Osteoblast (primary cell): ENCODE data around the gene AOPEP. TPM values are rescaled to one million over a fixed set of nuclear protein-coding genes. Genes with fewer than 3 reads are reported as not detected.
A peak's percentile ranks its signal among the peaks of the same experiment; 100 is the strongest.

Source experiments
- DNase-seq: peaks from one replicate; pipeline ENCODE4 v3.0.0; 2011; ENCODE audit warnings: low spot score, mixed read lengths; ENCODE audit not compliant: insufficient read length; ENCODE audit errors: missing footprints
- H2AFZ ChIP-seq: 2 replicates; pipeline ENCODE4 v1.6.0; 2011; ENCODE audit warnings: mild to moderate bottlenecking, low read length
- H3K27ac ChIP-seq: 2 replicates; pipeline ENCODE4 v1.5.1; 2011; ENCODE audit warnings: mild to moderate bottlenecking, low read depth, low read length, moderate library complexity
- H3K27me3 ChIP-seq: 2 replicates; pipeline ENCODE4 v1.6.0; 2012; ENCODE audit warnings: mild to moderate bottlenecking, control low read depth, inconsistent platforms, low read length, moderate library complexity; ENCODE audit not compliant: insufficient read depth
- H3K36me3 ChIP-seq: 2 replicates; pipeline ENCODE4 v1.5.1; 2011; ENCODE audit warnings: mild to moderate bottlenecking, low read length, control low read depth, moderate library complexity; ENCODE audit not compliant: insufficient read depth
- H3K4me1 ChIP-seq: 2 replicates; pipeline ENCODE4 v1.5.1; 2011; ENCODE audit warnings: mild to moderate bottlenecking, low read length, control low read depth, moderate library complexity; ENCODE audit not compliant: insufficient read depth
- H3K4me2 ChIP-seq: 2 replicates; pipeline ENCODE4 v1.6.0; 2011; ENCODE audit warnings: mild to moderate bottlenecking, low read length; ENCODE audit not compliant: insufficient read depth
- H3K4me3 ChIP-seq: fragments of 200-600 bp; sonication (generic); 3 replicates; pipeline ENCODE4 v1.5.1; 2012; ENCODE audit warnings: mild to moderate bottlenecking, low read length, inconsistent platforms; ENCODE audit not compliant: insufficient read depth
- H3K79me2 ChIP-seq: 2 replicates; pipeline ENCODE4 v1.6.0; 2012; ENCODE audit warnings: mild to moderate bottlenecking, low read length, control low read depth, inconsistent platforms; ENCODE audit not compliant: insufficient read depth
- H3K9me3 ChIP-seq: 2 replicates; pipeline ENCODE4 v1.5.1; 2011; ENCODE audit warnings: low read depth, low read length, control low read depth
- H4K20me1 ChIP-seq: 2 replicates; pipeline ENCODE4 v1.6.0; 2012; ENCODE audit warnings: mild to moderate bottlenecking, low read length, control low read depth; ENCODE audit not compliant: insufficient read depth
- total RNA-seq: library from RNA; depleted of rRNA; stranded (reverse); fragments of >200 nt; gene quantifications from 2 replicates; pipeline ENCODE4 v1.2.3, GENCODE V29; 2012
- TF ChIP-seq, protein P1 (sequence below): IDR thresholded peaks from 2 replicates; pipeline ENCODE4 v1.5.1; 2011; ENCODE audit warnings: mild to moderate bottlenecking, low read depth, low read length, moderate library complexity; ENCODE audit errors: extremely low read depth

Gene AOPEP
- total RNA-seq, 1 donor: 131 TPM

DNA sequence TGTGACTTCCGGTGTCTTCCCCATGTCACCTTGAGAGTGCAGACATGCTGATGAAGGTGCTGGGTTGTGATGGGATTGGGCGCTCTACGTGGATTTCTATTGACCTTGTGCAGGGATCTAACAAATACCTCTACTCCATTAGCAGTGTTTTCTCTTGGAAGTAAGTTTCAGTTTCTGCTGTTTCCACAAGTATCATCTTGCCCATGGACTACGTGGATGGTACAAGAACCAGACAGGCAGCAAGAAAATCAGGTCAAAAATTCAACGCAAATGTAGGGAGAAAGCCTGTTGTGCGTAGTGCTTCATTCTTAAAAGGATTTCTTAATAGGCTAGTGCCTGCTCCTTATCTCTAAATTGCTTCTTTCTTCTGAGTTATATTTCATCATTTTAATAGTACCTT is 60.8 kb downstream of the AOPEP start:
- H4K20me1 ChIP-seq: no peaks in the 10 kb centered on the region
- peaks cover 4% of the 10 kb centered on the region for H3K36me3 ChIP-seq
- no peak overlapping the region for H2AFZ ChIP-seq
- no peaks in the 10 kb centered on the region for H3K9me3 ChIP-seq
- peaks cover 24% of the 10 kb centered on the region for H3K4me1 ChIP-seq
- no peak overlapping the region for H3K4me3 ChIP-seq
- no peak overlapping the region for H3K27ac ChIP-seq
- peaks cover 3% of the 10 kb centered on the region for H3K79me2 ChIP-seq
- DNase-seq: no peak
- H3K27me3 ChIP-seq: no peaks in the 10 kb centered on the region
- TF ChIP-seq, protein P1, sequence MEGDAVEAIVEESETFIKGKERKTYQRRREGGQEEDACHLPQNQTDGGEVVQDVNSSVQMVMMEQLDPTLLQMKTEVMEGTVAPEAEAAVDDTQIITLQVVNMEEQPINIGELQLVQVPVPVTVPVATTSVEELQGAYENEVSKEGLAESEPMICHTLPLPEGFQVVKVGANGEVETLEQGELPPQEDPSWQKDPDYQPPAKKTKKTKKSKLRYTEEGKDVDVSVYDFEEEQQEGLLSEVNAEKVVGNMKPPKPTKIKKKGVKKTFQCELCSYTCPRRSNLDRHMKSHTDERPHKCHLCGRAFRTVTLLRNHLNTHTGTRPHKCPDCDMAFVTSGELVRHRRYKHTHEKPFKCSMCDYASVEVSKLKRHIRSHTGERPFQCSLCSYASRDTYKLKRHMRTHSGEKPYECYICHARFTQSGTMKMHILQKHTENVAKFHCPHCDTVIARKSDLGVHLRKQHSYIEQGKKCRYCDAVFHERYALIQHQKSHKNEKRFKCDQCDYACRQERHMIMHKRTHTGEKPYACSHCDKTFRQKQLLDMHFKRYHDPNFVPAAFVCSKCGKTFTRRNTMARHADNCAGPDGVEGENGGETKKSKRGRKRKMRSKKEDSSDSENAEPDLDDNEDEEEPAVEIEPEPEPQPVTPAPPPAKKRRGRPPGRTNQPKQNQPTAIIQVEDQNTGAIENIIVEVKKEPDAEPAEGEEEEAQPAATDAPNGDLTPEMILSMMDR: no peak
- no peak overlapping the region for H3K4me2 ChIP-seq

DNA sequence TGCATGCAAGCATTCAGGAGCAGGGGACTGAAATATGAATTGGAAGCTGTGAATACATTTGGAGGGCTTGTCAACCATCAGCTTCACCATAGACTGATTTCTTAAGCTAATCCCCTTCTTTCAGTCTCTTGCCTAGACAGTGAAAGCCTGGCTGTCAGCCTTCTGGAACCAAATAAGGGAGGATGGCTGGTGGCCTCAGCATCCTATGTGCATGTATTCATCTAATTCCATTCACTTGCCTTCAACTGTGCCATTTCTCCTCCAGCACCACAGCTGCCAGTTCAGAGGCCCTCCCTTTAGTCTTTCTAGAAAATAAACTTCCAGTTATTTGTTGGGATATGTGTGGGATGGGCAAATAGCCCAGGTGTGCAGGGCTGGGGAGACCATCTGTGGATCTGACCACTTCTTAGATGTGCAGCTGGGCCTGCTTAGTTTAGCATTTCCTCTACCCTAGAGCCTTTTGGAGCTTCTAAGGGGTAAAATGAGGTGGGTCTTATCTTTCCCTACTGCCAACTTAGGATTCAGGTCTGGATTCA is 62.1 kb downstream of the AOPEP start:
- H3K9me3 ChIP-seq: no peaks in the 10 kb centered on the region
- H3K4me3 ChIP-seq: no peak overlapping the region
- no peaks in the 10 kb centered on the region for H4K20me1 ChIP-seq
- H3K4me2 ChIP-seq: no peak overlapping the region
- H3K4me1 ChIP-seq: peaks cover 19% of the 10 kb centered on the region
- no peak overlapping the region for H3K27ac ChIP-seq
- no peak overlapping the region for H2AFZ ChIP-seq
- peaks cover 3% of the 10 kb centered on the region for H3K79me2 ChIP-seq
- no peak for DNase-seq
- no peaks in the 10 kb centered on the region for H3K27me3 ChIP-seq
- TF ChIP-seq, protein P1: no peak
- H3K36me3 ChIP-seq: peaks cover 4% of the 10 kb centered on the region

DNA sequence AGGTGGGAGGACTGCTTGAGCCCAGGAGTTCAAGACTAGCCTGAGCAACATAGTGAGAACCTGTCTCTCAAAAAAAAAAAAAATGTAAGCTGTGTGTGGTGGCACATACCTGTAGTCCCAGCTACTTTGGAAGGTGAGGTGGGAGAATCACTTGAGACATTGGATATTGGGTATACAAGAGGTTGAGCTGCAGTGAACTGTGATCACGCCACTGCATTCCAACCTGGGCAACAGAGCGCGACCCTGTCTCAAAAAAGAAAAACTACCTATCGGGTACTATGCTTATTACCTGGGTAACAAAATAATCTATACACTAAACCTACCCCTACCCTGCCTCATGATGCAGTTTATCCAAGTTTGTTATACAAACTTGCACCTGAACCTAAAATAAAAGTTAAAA is 64.9 kb downstream of the AOPEP start:
- no peak overlapping the region for H3K27ac ChIP-seq

DNA sequence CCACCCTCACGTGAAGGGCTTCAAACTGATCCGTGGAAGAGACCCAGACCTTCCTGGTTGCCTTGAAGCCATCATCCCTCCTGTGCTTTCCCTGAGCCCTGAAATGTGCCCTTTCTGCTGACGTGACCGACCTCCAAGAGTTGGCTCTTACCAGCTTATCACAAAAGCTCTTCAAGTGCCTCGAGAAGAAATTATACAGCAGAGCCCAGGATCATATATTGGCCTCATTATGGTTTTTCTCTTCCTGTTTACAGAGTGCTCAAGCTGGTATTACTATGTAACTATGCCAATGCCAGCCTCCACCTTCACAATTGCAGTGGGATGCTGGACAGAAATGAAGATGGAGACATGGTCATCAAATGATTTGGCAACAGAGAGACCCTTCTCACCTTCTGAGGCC is 66.0 kb downstream of the AOPEP start:
- Histone ChIP-seq H3K27ac (peak overlapping the region; percentile 95), H3K4me3 (no peak overlapping the region), H3K27me3 (no peaks in the 10 kb centered on the region), H2AFZ (peak overlapping the region; percentile 74), H3K4me2 (peak overlapping the region; percentile 23), H3K36me3 (peaks cover 8% of the 10 kb centered on the region), H3K4me1 (peaks cover 18% of the 10 kb centered on the region), H4K20me1 (no peaks in the 10 kb centered on the region), H3K9me3 (no peaks in the 10 kb centered on the region), H3K79me2 (peaks cover 3% of the 10 kb centered on the region)
- TF ChIP-seq, protein P1: no peak
- no peak for DNase-seq

More for the DNA sequence above, 64.9 kb downstream of the AOPEP start:
- H3K4me3 ChIP-seq: no peak overlapping the region
- H3K27me3 ChIP-seq: no peaks in the 10 kb centered on the region
- no peak overlapping the region for H3K4me2 ChIP-seq
- no peak overlapping the region for H2AFZ ChIP-seq
- no peak for DNase-seq
- no peaks in the 10 kb centered on the region for H3K9me3 ChIP-seq
- no peaks in the 10 kb centered on the region for H4K20me1 ChIP-seq
- H3K4me1 ChIP-seq: peaks cover 13% of the 10 kb centered on the region
- TF ChIP-seq, protein P1: no peak
- H3K79me2 ChIP-seq: peaks cover 3% of the 10 kb centered on the region
- H3K36me3 ChIP-seq: peaks cover 8% of the 10 kb centered on the region
